ENCODE results near the gene METAP2. TPM values are rescaled to one million over a fixed set of nuclear protein-coding genes. Genes with fewer than 3 reads are reported as not detected.

METAP2 gene
- total and polyA plus RNA-seq, 2 of the 8 experiments (the other 6 are each of a cell fraction or from before 2014, with no cell fraction given), result 41.3 to 114 TPM

GRCh38 chr12:95553197-95553943 lies 79.4 kb downstream of the METAP2 start (continued):
- TF ChIP-seq CTBP2 (IDR thresholded peaks at IDR 0.05; ENCODE audit: borderline replicate concordance, insufficient read depth, insufficient read length, low read length) (no peak), CHD1 (IDR thresholded peaks at IDR 0.05; ENCODE audit: low read depth, low read length) (no peak)

Measured in H1 (cell line).